Astrocyte of the hippocampus (primary cell): ENCODE measurements around the gene ADARB2.
"Not testable (repeated sequence)": the region's sequence is repeated elsewhere in the genome, so short reads cannot be mapped to it uniquely, and the experiment has no call there.

Experiments used
- DNase-seq: peaks from one replicate; pipeline ENCODE4 v3.0.0; 2011; ENCODE audit warnings: low read depth, low spot score

ADARB2 gene

GRCh38 chr10:1268831-1269230 is 468.5 kb downstream of the ADARB2 start:
- DNase-seq = no peak

GRCh38 chr10:1267568-1267967 is 469.8 kb downstream of the ADARB2 start:
- DNase-seq = no peak

GRCh38 chr10:1267148-1267547 is 470.2 kb downstream of the ADARB2 start:
- DNase-seq = no peak

DNA sequence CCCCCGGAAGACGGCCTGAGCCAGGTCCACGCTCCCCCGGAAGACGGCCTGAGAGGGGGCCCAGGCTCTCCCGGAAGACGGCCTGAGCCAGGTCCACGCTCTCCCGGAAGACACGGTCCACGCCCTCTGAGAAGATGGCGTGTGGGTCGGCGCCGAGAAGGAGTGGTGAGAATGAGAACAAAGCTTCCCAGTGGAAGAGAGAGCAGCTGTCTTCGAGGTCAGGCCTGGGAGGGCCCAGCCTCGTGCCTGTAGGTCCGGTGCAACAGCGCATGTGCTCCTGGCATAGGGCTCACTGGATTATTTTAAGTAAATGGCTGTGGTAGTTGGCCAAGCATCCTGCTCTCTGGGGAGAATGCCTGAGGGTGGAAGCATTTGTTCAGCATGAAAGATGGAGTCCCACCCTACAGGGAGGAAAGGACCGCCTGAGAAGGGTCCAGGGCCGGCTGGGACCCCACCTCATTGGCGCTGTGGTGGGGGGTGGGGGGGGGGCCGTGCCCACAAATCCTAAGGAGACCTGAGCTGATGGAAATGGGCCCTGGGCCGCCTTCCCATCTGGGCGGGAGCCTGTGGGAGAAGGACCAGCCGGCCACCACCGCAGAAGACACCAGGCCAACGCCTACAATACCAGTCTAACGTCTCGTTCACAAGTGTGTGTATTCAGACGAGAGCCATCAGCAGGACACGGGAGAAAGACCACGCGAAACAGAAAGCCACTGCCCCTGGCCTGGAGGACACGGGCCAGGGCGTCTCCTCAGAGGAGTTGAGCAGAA is 471.1 kb downstream of the ADARB2 start:
- no peak for DNase-seq

DNA sequence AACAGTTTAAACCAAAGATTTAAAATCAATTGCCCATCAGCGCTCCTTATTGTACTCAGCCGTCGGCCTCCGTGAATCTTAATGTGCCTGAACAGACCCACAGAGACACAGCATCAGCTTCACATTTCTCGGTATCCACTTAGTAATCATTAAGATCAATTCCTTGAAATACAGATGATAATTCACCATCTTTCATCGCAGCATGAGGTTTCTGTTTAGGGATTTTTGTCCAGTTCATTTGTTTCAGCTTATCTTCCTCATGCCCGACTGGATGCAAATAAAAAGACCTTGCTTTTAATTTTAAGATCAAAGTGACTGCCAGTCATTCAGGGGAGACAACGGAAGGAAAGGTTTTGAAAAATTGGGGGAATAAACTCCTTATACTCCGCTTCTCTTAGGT is 473.3 kb downstream of the ADARB2 start:
- DNase-seq = no peak

- DNase-seq = no peak
Observed at GRCh38 chr10:1257274-1257673, 480.1 kb downstream of the ADARB2 start.

- DNase-seq = no peak
Observed at GRCh38 chr10:1256432-1256725, 480.9 kb downstream of the ADARB2 start.

DNA sequence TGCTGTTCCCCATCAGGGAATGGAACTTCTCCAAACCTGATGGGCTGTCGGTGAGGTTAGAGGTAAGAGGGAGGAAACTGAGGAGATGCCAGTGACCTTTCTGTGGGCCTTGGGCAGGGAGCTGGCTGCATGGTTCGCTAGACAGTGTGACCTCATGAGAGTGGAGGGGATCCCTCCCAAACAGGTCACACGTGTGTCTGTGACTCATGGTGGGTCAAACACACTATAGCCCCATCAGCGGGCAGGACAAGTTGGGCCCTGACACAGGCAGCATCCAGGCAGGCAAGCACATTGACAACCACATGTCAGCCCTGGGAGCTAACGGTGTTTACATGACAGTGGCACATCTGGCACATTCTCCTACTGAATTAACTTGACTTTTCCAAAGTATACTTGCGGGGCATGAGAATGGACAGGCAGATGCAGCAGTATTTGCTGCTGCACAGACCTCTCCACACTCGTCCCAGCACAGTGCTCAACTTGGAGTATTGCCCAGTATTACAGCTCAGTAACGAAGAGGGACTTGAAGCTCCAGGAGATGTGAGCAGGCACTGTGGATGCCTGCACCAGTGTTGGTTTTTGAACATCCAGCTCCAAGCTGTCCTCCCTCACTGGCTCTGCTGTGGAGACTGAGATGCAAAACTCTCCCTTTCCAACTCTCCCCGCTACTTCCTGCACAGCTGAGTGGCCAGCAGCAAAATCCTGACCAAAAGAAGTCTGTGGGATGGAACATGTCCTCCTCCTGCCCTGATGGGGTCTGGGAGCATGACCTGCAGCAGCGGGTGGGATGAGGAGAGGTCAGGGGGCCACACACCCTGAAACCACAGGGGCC is 481.5 kb downstream of the ADARB2 start:
- no peak for DNase-seq

DNA sequence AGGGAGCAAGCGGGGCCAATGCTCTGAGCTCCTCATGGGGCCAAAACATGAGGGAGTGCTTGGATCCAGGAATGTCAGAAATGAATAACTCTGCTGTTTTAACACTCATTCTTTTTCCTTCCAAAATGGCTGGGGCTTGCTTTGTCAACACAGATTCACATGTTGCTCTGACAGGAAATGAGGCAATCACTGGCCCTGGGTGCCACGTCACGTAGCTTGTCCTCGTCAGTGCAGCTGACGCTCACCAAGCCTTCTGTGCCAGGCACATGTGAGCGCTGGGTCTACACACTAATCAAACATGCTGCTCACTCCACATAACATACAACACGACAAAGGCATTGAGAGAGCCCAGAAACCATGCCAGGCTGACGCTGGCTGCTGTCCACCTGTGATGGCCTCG is 482.2 kb downstream of the ADARB2 start:
- DNase-seq = no peak

GRCh38 chr10:1253523-1254353 is 483.6 kb downstream of the ADARB2 start:
- DNase-seq = no peak

GRCh38 chr10:1251769-1252168 is 485.6 kb downstream of the ADARB2 start:
- DNase-seq = no peak

DNA sequence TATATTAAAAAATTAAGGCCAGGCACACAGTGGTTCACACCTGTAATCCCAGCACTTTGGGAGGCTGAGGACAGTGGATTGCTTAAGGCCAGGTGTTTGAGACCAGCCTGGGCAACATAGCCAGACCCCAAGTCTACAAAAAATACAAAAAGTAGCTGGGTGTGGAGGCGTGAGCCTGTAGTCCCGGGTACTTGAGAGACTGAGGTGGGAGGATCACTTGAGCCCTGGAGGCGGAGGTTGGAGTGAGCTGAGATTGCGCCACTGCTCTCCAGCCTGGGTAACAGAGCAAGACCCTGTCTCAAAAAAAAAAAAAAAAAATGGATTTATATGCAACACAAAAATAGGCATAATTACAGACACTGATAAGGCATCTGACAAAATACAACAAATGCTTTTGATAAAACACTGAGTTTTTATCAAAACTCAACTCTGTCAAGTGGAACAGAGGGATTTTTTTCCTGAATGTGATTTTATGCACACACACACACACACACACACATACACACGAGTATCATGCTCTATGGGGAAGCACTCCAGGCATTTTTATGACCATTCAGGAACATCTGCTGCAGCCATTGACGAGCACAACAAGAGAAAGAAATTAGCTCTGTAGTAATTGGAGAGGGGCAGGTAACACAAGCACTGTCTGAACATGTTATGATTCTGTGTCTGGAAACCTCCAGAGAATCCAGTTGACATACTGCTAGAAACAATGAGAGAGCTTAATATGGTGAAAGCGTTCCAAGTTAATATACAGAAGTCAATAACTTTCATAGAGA is 488.0 kb downstream of the ADARB2 start:
- DNase-seq = no peak

DNA sequence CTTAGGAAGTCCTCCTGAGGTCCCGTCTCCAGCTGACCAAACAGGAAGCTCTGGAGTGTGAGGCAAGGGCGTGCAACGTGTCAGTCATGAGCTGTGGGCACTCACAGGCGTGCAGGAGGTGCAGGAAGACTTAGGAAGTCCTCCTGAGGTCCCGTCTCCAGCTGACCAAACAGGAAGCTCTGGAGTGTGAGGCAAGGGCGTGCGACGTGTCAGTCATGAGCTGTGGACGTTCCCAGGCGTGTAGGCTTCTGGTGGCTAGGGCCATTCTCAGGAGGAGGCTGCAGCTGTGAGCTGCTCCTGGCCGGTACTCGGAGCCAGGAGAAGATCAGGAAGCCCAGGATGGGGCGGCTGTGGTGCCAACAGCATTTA is 489.1 kb downstream of the ADARB2 start:
- DNase-seq = not testable (repeated sequence)

- DNase-seq = no peak
Observed at GRCh38 chr10:1247598-1248261, 489.6 kb downstream of the ADARB2 start.

DNA sequence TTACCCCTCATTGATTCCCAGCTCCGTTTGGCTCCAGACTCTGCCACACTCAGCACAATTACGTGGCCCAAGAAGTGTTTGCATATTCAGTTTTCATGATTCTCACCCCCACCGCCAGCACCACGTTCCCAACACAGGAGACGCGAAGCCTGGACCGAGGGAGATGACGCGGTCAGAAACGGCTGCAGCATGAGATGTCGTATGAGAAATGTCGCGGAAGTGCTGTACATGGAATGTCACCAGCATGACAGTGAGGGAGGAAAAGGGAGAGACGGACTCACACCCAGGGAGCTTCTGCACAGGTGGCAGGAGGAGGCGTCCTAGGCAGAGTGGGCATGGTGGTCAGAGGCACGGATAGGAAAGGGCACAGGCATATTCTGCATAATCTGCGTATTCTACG is 492.8 kb downstream of the ADARB2 start:
- DNase-seq = no peak

GRCh38 chr10:1243486-1244234 is 493.7 kb downstream of the ADARB2 start:
- DNase-seq = no peak

DNA sequence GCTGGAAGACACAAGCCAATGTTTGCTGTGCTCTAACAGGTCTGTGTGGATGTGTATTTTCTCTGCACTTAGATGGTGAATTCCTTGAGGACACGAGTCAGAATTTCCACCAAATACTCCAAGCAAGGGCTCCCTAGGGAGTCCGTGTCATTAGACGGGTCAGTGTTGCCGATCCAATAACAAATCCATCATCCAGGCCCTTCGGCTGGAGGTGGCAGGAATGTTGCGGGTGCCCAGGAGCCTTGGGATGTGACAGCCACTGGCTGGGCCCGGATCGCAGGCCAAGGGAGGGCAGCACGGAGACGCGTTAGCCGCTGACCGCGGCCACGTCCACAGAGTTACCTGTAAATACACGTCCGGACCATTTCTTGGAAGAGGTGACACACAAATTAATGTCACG is 494.4 kb downstream of the ADARB2 start:
- DNase-seq = no peak

GRCh38 chr10:1241973-1242935 is 495.1 kb downstream of the ADARB2 start:
- DNase-seq = no peak

DNA sequence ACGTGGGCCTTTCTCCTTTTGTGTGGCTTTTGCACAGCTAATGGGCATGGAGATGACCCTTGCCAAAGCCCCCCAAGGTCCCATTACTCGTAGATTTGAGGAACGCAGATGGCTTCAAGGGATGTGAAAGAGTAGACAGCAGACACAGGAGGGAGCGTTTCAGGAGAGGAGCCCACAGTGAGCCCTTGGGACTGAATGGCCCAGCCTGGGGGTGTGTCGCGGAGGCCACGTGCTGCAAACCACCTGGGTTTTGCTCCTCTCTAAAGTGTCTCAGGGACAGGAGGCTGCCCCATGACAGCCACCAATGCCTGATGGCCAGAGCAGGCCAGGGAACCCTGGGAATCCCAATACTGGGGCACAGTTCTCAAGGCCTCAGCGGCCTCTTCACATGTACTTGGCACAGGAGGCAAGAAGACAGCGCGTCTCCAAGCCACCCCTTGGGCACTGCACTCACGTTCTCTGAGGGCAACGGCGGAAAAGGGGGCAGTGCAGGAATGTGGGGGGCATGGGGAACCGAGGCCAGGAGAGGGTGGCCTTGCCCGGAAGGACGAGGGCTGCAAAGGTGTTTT is 495.9 kb downstream of the ADARB2 start:
- DNase-seq = no peak
